Neural progenitor cell (in vitro differentiated cells): ENCODE results near the gene SUPT3H. TPM values are rescaled to one million over a fixed set of nuclear protein-coding genes. Genes with fewer than 3 reads are reported as not detected.

ENCODE experiments used
- DNase-seq: peaks from one replicate; pipeline ENCODE4 v3.0.0-alpha.2; 2016; ENCODE audit warnings: low spot score
- H2AFZ ChIP-seq: fragments of 200-600 bp; sonication (generic); replicated peaks from 2 replicates; pipeline ENCODE4 v1.6.1; 2016; ENCODE audit warnings: antibody characterized with exemption
- H3F3A ChIP-seq: fragments of 200-600 bp; sonication (generic); 2 replicates; pipeline ENCODE4 v1.6.1; 2016; ENCODE audit warnings: antibody characterized with exemption, low read depth
- H3K27ac ChIP-seq: fragments of 200-600 bp; sonication (generic); 2 replicates; pipeline ENCODE4 v1.5.1; 2016; ENCODE audit warnings: mild to moderate bottlenecking
- H3K27me3 ChIP-seq: fragments of 200-600 bp; sonication (generic); 2 replicates; pipeline ENCODE4 v1.6.1; 2016; ENCODE audit warnings: mild to moderate bottlenecking, moderate library complexity
- H3K36me3 ChIP-seq: fragments of 200-600 bp; sonication (generic); 2 replicates; pipeline ENCODE4 v1.5.1; 2016
- H3K4me1 ChIP-seq: fragments of 200-600 bp; sonication (generic); 2 replicates; pipeline ENCODE4 v1.6.1; 2016; ENCODE audit warnings: mixed run types
- H3K4me2 ChIP-seq: fragments of 200-600 bp; sonication (generic); 2 replicates; pipeline ENCODE4 v1.6.1; 2016
- H3K4me3 ChIP-seq: fragments of 200-600 bp; sonication (generic); 2 replicates; pipeline ENCODE4 v1.5.1; 2016
- H3K79me2 ChIP-seq: fragments of 200-600 bp; sonication (generic); 2 replicates; pipeline ENCODE4 v1.6.1; 2016; ENCODE audit warnings: low read depth
- H3K9ac ChIP-seq: fragments of 200-600 bp; sonication (generic); 2 replicates; pipeline ENCODE4 v1.6.1; 2016
- H3K9me3 ChIP-seq: fragments of 200-600 bp; sonication (generic); 2 replicates; pipeline ENCODE4 v1.5.1; 2016; ENCODE audit warnings: low read depth
- H4K20me1 ChIP-seq: fragments of 200-600 bp; sonication (generic); 2 replicates; pipeline ENCODE4 v1.6.1; 2016; ENCODE audit warnings: low read depth
- H3K27ac Mint-ChIP-seq: 3 replicates; pipeline ENCODE4 v1.8.0; 2021; ENCODE audit warnings: mixed read lengths
- H3K27me3 Mint-ChIP-seq: 2 replicates; pipeline ENCODE4 v1.8.0; 2022; ENCODE audit warnings: low read depth, mild to moderate bottlenecking, inconsistent platforms, moderate library complexity, mixed read lengths; ENCODE audit not compliant: insufficient read depth
- H3K36me3 Mint-ChIP-seq: 3 replicates; pipeline ENCODE4 v1.8.0; 2021; ENCODE audit warnings: mixed read lengths
- H3K4me1 Mint-ChIP-seq: 3 replicates; pipeline ENCODE4 v1.8.0; 2021; ENCODE audit warnings: mixed read lengths
- H3K4me3 Mint-ChIP-seq: 3 replicates; pipeline ENCODE4 v1.8.0; 2021; ENCODE audit warnings: mild to moderate bottlenecking, moderate library complexity, mixed read lengths
- H3K9me3 Mint-ChIP-seq: 3 replicates; pipeline ENCODE4 v1.8.0; 2020; ENCODE audit warnings: mixed read lengths
- EZH2 ChIP-seq: fragments of 200-600 bp; sonication (generic); IDR thresholded peaks from 2 replicates; pipeline ENCODE4 v1.6.1; 2017; ENCODE audit warnings: antibody characterized with exemption, mild to moderate bottlenecking, moderate library complexity
- EZH2phosphoT487 ChIP-seq: fragments of 200-600 bp; sonication (generic); IDR thresholded peaks from 2 replicates; pipeline ENCODE4 v1.6.1; 2017; ENCODE audit warnings: antibody characterized with exemption
- total RNA-seq: library from RNA; depleted of rRNA; stranded (reverse); fragments of >200 nt; gene quantifications from 2 replicates; pipeline ENCODE4 v1.2.3, GENCODE V29; 2015; ENCODE audit warnings: low replicate concordance
- TF ChIP-seq, protein P1 (sequence below): fragments of 200-600 bp; sonication (generic); IDR thresholded peaks from 2 replicates; pipeline ENCODE4 v1.5.1; 2017; ENCODE audit warnings: antibody characterized with exemption, mild to moderate bottlenecking

Gene SUPT3H
- total RNA-seq, 1 donor from 2014 or later = 16.3 TPM

DNA sequence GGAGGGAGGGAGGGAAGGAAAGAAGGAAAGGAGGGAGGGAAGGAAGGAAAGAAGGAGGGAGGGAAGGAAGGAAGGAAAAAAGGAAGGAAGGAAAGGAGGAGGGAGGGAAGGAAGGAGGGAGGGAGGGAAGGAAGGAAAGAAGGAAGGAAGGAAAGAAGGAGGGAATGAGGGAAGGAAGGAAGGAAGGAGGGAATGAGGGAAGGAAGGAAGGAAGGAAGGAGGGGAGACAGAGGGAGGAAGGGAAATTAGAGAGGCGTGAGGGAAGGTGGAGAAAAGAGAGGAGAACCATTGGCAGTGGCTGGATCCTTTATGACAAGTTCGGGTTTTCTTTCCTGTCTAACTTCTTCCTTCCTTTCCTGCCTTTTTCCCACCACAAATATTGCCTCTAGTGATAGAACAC lies 22.3 kb upstream of the SUPT3H start:
- no peak overlapping the region for H3K4me3 Mint-ChIP-seq
- no peak overlapping the region for H3K27ac ChIP-seq
- no peaks in the 10 kb centered on the region for H3K36me3 ChIP-seq
- no peak overlapping the region for H3K4me3 ChIP-seq
- no peak overlapping the region for H3K4me2 ChIP-seq
- H3K4me1 ChIP-seq = no peaks in the 10 kb centered on the region
- H3K27ac Mint-ChIP-seq = no peak overlapping the region
- H3K36me3 Mint-ChIP-seq = no peaks in the 10 kb centered on the region
- H3K9me3 Mint-ChIP-seq = no peaks in the 10 kb centered on the region
- H3K9ac ChIP-seq = no peak overlapping the region
- no peak for DNase-seq
- no peaks in the 10 kb centered on the region for H3F3A ChIP-seq
- H3K79me2 ChIP-seq = no peaks in the 10 kb centered on the region
- no peaks in the 10 kb centered on the region for H3K4me1 Mint-ChIP-seq
- no peaks in the 10 kb centered on the region for H3K27me3 Mint-ChIP-seq
- H3K27me3 ChIP-seq = no peaks in the 10 kb centered on the region
- H4K20me1 ChIP-seq = no peaks in the 10 kb centered on the region
- no peak for TF ChIP-seq EZH2
- TF ChIP-seq EZH2phosphoT487 = no peak
- TF ChIP-seq, protein P1, sequence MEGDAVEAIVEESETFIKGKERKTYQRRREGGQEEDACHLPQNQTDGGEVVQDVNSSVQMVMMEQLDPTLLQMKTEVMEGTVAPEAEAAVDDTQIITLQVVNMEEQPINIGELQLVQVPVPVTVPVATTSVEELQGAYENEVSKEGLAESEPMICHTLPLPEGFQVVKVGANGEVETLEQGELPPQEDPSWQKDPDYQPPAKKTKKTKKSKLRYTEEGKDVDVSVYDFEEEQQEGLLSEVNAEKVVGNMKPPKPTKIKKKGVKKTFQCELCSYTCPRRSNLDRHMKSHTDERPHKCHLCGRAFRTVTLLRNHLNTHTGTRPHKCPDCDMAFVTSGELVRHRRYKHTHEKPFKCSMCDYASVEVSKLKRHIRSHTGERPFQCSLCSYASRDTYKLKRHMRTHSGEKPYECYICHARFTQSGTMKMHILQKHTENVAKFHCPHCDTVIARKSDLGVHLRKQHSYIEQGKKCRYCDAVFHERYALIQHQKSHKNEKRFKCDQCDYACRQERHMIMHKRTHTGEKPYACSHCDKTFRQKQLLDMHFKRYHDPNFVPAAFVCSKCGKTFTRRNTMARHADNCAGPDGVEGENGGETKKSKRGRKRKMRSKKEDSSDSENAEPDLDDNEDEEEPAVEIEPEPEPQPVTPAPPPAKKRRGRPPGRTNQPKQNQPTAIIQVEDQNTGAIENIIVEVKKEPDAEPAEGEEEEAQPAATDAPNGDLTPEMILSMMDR = no peak
- no peaks in the 10 kb centered on the region for H3K9me3 ChIP-seq
- H2AFZ ChIP-seq = no peak overlapping the region

DNA sequence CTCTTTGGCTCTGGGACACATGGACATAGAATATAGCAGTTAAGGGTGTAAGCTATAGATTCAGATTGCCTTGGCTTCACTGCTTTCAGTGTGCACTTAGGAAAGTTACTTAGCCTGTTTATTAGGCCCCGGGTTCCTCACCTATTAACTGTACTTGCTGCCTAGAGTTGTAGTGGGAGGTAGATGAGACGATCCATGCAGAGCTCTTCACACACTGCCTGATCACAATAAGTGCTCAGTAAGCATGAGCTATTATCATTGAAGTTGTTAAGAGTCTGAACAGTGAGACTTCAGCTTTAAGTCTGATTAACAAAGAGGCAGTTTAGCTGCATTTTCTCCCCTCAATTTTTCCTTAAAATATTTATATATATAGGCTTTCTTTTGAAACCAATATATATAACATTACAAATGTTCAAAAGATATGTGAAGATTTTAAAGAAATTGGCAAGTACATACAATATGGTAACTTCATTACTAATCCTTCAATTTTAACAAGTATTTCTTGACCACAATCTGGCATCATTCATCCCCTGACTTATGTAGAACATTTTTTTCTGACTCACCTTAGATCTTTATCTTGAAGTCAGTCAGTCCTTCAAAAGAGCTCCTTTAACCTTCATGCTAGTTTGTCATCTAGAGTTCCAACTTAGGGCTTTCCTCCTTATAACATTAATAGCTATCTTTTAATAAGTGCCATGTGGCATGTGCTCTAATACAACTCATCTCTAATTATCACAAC lies 20.5 kb upstream of the SUPT3H start:
- DNase-seq = no peak
- Histone ChIP-seq H3K4me3 (no peak overlapping the region), H3K9ac (no peak overlapping the region), H3K4me2 (no peak overlapping the region), H3K4me1 (no peaks in the 10 kb centered on the region), H3K36me3 (no peaks in the 10 kb centered on the region), H2AFZ (no peak overlapping the region), H3F3A (no peaks in the 10 kb centered on the region), H3K27me3 (no peaks in the 10 kb centered on the region), H3K27ac (no peak overlapping the region), H3K79me2 (no peaks in the 10 kb centered on the region), H4K20me1 (no peaks in the 10 kb centered on the region), H3K9me3 (no peaks in the 10 kb centered on the region)
- Mint-ChIP-seq H3K27me3 (no peaks in the 10 kb centered on the region), H3K9me3 (peaks cover 5% of the 10 kb centered on the region), H3K36me3 (no peaks in the 10 kb centered on the region), H3K4me1 (no peaks in the 10 kb centered on the region), H3K27ac (no peak overlapping the region), H3K4me3 (no peak overlapping the region)
- TF ChIP-seq EZH2 = no peak
- no peak for TF ChIP-seq EZH2phosphoT487
- TF ChIP-seq, protein P1 = no peak

DNA sequence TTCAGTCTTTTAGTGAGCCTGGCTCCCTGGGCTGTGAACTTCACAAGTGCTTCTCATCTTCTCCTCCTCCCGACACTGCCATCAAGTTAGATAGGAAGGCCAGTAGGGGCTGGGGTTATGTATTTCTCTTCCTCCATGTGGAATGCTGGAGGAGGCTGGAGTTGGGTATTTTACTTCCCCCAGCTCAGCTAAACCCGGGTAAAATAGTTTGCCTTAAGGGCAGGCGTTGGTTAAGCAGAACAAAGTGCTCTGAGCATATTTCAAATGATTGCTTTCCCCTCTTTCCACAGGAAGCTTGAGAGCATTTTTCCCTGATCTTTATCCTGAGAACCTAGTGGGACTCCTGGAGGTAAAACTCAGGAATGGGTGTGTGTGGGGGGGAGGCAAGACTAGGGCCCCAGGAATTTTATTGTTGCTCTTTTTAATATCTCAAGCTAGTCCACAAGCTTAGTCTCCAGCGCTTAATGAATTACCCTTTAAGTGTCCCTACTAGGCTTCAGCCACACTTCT lies 16.9 kb upstream of the SUPT3H start:
- Histone ChIP-seq H3K4me3 (no peak overlapping the region), H3K4me2 (no peak overlapping the region), H3K9me3 (no peaks in the 10 kb centered on the region), H3K27ac (no peak overlapping the region), H3K27me3 (no peaks in the 10 kb centered on the region), H3K9ac (no peak overlapping the region), H3K36me3 (no peaks in the 10 kb centered on the region), H3F3A (no peaks in the 10 kb centered on the region), H4K20me1 (no peaks in the 10 kb centered on the region), H2AFZ (no peak overlapping the region), H3K4me1 (no peaks in the 10 kb centered on the region), H3K79me2 (no peaks in the 10 kb centered on the region)
- no peak overlapping the region for H3K27ac Mint-ChIP-seq
- H3K36me3 Mint-ChIP-seq = no peaks in the 10 kb centered on the region
- H3K27me3 Mint-ChIP-seq = peaks cover 3% of the 10 kb centered on the region
- peaks cover 10% of the 10 kb centered on the region for H3K9me3 Mint-ChIP-seq
- TF ChIP-seq EZH2 (no peak), EZH2phosphoT487 (no peak)
- TF ChIP-seq, protein P1 = no peak
- no peak overlapping the region for H3K4me3 Mint-ChIP-seq
- DNase-seq = no peak
- no peaks in the 10 kb centered on the region for H3K4me1 Mint-ChIP-seq
